GM10266 (cell line): ENCODE measurements around the gene MAT2B.

Experiments
- DNase-seq: peaks from one replicate; pipeline ENCODE4 v3.0.0; 2012; ENCODE audit errors: extremely low spot score
- TF ChIP-seq, protein P1 (sequence below): IDR thresholded peaks from 2 replicates; pipeline ENCODE4 v1.5.1; 2012; ENCODE audit warnings: mild to moderate bottlenecking, low read depth; ENCODE audit not compliant: control insufficient read depth, insufficient read depth; ENCODE audit errors: missing control alignments

Gene MAT2B

DNA sequence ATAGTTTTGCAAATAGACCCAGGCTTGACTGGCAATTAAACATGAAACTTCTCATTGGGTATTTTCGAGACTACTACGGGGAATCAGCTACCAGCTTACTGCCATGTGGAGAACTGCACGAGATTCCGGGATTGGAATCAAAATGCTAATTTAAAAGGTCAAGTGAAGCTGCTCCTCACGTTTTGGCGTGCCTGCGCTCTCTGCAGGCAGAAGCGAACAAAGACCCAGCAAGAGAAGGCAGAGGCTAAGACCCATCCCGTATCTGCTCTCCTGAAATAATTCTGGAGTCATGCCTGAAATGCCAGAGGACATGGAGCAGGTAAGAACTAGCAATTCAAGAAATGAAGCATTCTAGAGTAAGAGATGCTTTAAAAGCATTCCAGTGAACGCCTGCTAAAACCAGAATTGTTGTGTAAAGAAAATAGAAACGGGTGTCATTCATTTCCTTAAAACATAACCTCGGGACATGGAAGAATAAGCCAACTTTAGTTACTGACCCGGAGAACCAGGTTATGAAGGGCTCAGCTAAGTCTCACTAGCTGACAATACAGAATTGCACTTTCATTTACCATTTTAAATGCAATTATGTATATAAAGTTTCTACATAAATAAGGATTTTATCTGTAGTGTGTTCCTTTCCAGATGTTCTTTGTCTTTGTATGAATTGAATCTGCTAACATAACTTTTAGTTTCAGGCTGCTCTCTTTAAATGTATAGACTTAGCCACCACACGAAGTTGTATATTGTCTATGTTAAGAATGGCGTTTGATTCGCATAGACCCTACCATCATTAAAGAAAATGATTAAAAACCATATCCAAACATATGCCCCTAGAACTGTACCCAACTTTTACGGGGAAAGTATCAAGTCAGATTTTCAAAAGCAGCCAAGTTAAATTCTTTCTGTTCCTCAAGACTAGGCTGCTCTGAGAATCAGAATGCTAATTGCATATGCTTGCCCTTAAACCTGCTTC lies 2.0 kb upstream of the MAT2B start:
- DNase-seq = peak; percentile 38
- TF ChIP-seq, protein P1, sequence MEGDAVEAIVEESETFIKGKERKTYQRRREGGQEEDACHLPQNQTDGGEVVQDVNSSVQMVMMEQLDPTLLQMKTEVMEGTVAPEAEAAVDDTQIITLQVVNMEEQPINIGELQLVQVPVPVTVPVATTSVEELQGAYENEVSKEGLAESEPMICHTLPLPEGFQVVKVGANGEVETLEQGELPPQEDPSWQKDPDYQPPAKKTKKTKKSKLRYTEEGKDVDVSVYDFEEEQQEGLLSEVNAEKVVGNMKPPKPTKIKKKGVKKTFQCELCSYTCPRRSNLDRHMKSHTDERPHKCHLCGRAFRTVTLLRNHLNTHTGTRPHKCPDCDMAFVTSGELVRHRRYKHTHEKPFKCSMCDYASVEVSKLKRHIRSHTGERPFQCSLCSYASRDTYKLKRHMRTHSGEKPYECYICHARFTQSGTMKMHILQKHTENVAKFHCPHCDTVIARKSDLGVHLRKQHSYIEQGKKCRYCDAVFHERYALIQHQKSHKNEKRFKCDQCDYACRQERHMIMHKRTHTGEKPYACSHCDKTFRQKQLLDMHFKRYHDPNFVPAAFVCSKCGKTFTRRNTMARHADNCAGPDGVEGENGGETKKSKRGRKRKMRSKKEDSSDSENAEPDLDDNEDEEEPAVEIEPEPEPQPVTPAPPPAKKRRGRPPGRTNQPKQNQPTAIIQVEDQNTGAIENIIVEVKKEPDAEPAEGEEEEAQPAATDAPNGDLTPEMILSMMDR = peak; percentile 60

DNA sequence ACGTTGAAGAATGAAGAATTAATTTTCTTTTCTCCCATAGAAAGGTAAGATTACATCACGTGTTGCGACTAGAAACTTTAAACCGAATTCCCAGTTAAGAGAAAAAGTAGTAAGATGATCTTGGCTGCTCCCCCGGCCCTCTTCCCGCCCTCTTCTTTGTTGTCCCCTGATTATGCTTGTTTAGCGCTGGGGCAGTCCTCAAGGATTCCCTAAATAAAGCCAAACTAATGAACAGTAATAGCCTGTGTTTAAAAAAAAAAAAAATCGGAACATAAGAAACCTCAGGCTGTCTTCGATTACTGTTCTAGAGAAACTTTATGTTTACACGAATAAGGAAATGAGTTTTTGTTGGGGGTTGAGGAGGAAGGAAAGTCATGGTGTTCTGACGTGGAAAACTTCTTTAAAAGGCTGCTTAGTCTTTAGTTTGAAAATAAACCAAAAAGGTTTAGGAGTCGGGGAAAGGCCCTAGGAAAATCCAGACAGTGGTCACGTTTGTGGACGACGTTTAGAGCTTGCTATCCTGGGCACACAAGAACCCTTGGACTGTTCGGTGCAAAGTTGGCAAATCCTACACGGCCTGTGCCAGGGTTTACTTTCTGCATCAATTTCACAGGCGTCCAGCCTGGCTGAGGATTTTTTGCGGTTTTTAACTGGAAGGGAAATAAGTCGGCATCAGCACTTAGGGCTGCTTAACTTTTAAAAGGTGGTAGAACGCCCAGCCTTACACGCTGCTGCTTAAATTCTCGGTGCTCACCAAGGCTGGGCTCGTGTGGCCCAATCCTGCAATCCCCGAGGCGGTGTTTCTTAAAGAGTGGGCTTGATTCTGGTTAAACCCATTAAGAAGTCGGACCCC lies 1.1 kb upstream of the MAT2B start:
- TF ChIP-seq, protein P1 = no peak
- no peak for DNase-seq

DNA sequence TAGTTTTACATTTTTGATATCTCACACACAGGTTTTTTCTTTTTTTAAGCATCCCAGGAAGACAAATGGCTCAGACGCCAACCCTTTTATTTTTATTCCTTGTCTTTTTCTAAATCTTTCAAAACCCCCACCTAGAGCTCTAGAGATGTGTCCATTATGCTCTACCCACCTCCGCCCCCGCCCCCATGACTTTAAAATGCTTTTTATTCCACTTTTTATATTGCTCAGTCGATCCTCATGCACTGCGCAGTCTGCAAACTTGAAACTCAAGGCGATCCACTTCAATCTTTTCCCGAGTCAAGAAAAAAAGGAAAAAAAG lies 411 bp upstream of the MAT2B start:
- TF ChIP-seq, protein P1 = no peak
- DNase-seq = no peak

DNA sequence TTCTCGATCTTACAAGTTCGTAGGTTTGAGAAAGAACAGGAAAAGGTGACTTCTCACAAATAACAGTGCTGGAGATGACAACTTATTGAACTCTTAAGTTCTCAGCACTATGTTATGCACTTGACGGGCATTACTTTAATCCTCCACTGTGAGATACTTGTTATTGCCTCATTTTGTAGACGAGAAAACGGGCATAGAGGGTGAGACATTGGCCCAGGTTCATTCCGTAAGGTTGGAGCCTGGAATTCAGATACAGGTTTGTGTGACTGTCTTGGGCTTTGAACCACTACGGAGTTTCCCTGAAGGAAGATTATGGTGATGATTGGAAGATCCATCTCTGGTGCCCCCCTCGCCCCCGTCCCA lies 657 bp downstream of the MAT2B start:
- TF ChIP-seq, protein P1 = no peak
- no peak for DNase-seq

DNA sequence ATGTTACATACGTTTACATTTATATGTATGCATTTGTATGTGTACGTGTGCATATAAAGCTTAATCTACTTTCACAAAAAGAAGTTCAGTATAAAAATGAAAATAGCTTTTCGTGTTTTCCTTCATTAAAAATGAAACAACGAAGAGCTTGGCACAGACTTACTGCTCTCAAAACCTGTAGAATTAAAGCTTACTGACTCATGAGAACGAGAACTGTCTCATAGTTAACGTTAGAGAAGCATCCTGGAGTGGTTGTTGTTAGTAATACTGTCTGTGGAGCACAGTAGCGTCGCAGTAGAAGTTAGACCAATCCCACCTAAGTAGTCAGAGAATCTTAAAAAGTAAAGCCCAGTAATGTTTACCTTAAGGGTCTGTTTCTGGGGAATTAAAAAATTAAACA lies 1.3 kb downstream of the MAT2B start:
- TF ChIP-seq, protein P1 = no peak
- DNase-seq = peak; percentile 27

DNA sequence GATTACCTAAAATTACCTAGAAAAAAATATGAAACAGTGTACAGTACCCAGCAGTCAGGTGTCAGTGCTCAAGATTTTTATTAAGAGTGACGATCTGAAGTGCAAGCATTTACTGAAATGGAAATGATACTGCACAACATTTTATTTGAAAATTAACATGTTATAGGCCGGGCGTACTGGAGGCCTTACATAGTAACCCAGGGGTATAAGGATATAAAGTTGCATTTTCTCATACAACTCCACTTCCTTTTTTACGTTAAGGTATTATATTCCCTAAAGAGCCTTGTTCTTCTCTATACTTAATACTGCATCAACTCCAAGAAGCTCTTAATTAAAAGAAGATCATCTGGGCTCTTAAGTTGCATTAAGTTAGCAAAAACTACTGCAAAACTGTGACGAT lies 3.3 kb downstream of the MAT2B start:
- TF ChIP-seq, protein P1 = no peak
- DNase-seq = no peak
